SK-N-SH (cell line): Measurements from ENCODE around the gene ZBTB16. TPM values are rescaled to one million over a fixed set of nuclear protein-coding genes. Genes with fewer than 3 reads are reported as not detected.

ENCODE experiments used
- CTCF ChIA-PET: fragments of 300-600, 350-600 bp; formaldehyde crosslinking; extraction: SDS; loops from one replicate; lab custom pipeline; 2021; lab: Yijun Ruan, JAX
- POLR2A ChIA-PET: fragments of 350-600 bp; sonication (Branson Sonifier 250); formaldehyde crosslinking; extraction: SDS; loops from one replicate; lab custom pipeline; 2020; ENCODE audit warnings: antibody characterized with exemption, inconsistent platforms; lab: Yijun Ruan, JAX
- DNase-seq: peaks from one replicate; pipeline ENCODE4 v3.0.0; 2012
- H2AFZ ChIP-seq: fragments of 200-600 bp; sonication (generic); 2 replicates; pipeline ENCODE4 v1.8.1; 2016; ENCODE audit warnings: antibody characterized with exemption, mild to moderate bottlenecking, low read depth
- H3F3A ChIP-seq: fragments of 200-600 bp; sonication (generic); replicated peaks from 2 replicates; pipeline ENCODE3; 2016; ENCODE audit warnings: antibody characterized with exemption, mild to moderate bottlenecking; ENCODE audit not compliant: insufficient read depth
- H3K27ac ChIP-seq, 2 experiments: fragments of 200-500 bp in 1 of 2; fragments of 200-600 bp in 1 of 2; sonication (Bioruptor generic) in 1 of 2; sonication (generic), shearing (Covaris generic) in 1 of 2; 2 replicates each; pipeline versions ENCODE4 v1.5.1 to v1.6.1; 2014 to 2016; ENCODE audit warnings: low read depth in 2 of 2, inconsistent platforms in 1 of 2, low read length in 1 of 2, mild to moderate bottlenecking in 1 of 2, mixed read lengths in 1 of 2
- H3K27me3 ChIP-seq: fragments of 200-600 bp; sonication (generic), shearing (Covaris generic); 2 replicates; pipeline ENCODE4 v1.6.1; 2016; ENCODE audit warnings: mixed run types; ENCODE audit not compliant: insufficient read depth
- H3K36me3 ChIP-seq, 2 experiments: fragments of 200-500 bp in 1 of 2; fragments of 200-600 bp in 1 of 2; sonication (Bioruptor generic) in 1 of 2; sonication (generic) in 1 of 2; replicated peaks in 1 of 2; 2 replicates each; pipeline versions ENCODE3 to v1.5.1; 2014 to 2016; ENCODE audit warnings: low read length in 1 of 2, mild to moderate bottlenecking in 1 of 2; ENCODE audit not compliant: insufficient read depth in 2 of 2, control insufficient read depth in 1 of 2
- H3K4me1 ChIP-seq, 2 experiments: fragments of 200-500 bp in 1 of 2; fragments of 200-600 bp in 1 of 2; sonication (Bioruptor generic) in 1 of 2; sonication (generic), shearing (Covaris generic) in 1 of 2; 2 replicates each; pipeline versions ENCODE4 v1.5.1 to v1.6.1; 2014 to 2016; ENCODE audit warnings: low read depth in 1 of 2, low read length in 1 of 2, mixed run types in 1 of 2; ENCODE audit not compliant: insufficient read depth in 2 of 2, control insufficient read depth in 1 of 2
- H3K4me2 ChIP-seq: fragments of 200-600 bp; sonication (generic), shearing (Covaris generic); 2 replicates; pipeline ENCODE4 v1.6.1; 2017; ENCODE audit warnings: mixed run types
- H3K4me3 ChIP-seq, 2 experiments: fragments of 200-500 bp in 1 of 2; fragments of 200-600 bp in 1 of 2; sonication (Bioruptor generic) in 1 of 2; sonication (generic), shearing (Covaris generic) in 1 of 2; 2 replicates each; pipeline versions ENCODE4 v1.5.1 to v1.8.1; 2014 to 2016; ENCODE audit warnings: low read depth in 2 of 2, inconsistent platforms in 1 of 2, low read length in 1 of 2, mild to moderate bottlenecking in 1 of 2, mixed read lengths in 1 of 2, moderate library complexity in 1 of 2
- H3K79me2 ChIP-seq: fragments of 200-600 bp; sonication (generic); 2 replicates; pipeline ENCODE4 v1.8.1; 2017; ENCODE audit warnings: mild to moderate bottlenecking; ENCODE audit not compliant: insufficient read depth
- H3K9ac ChIP-seq: fragments of 200-600 bp; sonication (generic); 2 replicates; pipeline ENCODE4 v1.6.1; 2017; ENCODE audit warnings: mixed run types
- H3K9me2 ChIP-seq: fragments of 200-600 bp; sonication (generic); 2 replicates; pipeline ENCODE4 v1.6.1; 2017; ENCODE audit warnings: mixed run types
- H3K9me3 ChIP-seq: fragments of 200-600 bp; sonication (generic); 2 replicates; pipeline ENCODE4 v1.6.1; 2017; ENCODE audit warnings: mixed run types, mild to moderate bottlenecking, moderate library complexity
- H4K20me1 ChIP-seq: fragments of 200-600 bp; sonication (generic); 2 replicates; pipeline ENCODE4 v1.6.1; 2017; ENCODE audit warnings: mild to moderate bottlenecking, mixed run types; ENCODE audit not compliant: insufficient read depth
- CHD2 ChIP-seq: fragments of 150-350 bp; IDR thresholded peaks from 2 replicates; pipeline ENCODE4 v1.6.1; 2018; ENCODE audit warnings: low read length; ENCODE audit not compliant: partially characterized antibody
- EP300 ChIP-seq, 2 experiments: IDR thresholded peaks; 2 replicates each; pipeline versions ENCODE4 v1.4.0 to v1.6.1; 2012; ENCODE audit warnings: borderline replicate concordance in 1 of 2, low read depth in 1 of 2, low read length in 1 of 2
- IRF3 ChIP-seq: fragments of 150-350 bp; IDR thresholded peaks from 2 replicates; pipeline ENCODE4 v1.6.1; 2016; ENCODE audit warnings: mild to moderate bottlenecking, low read depth, low read length
- NFIC ChIP-seq: IDR thresholded peaks from 2 replicates; pipeline ENCODE4 v1.4.0; 2012; ENCODE audit warnings: borderline replicate concordance
- NRF1 ChIP-seq: IDR thresholded peaks from 2 replicates; pipeline ENCODE4 v1.6.1; 2012; ENCODE audit warnings: low read depth, mild to moderate bottlenecking, low read length
- POLR2AphosphoS5 ChIP-seq: IDR thresholded peaks from 2 replicates; pipeline ENCODE4 v1.6.1; 2012; ENCODE audit warnings: low read depth, low read length
- REST ChIP-seq: IDR thresholded peaks from 2 replicates; pipeline ENCODE4 v1.6.1; 2012; ENCODE audit warnings: mild to moderate bottlenecking, low read depth, low read length, moderate library complexity
- TAF1 ChIP-seq: IDR thresholded peaks from 2 replicates; pipeline ENCODE4 v1.6.1; 2012; ENCODE audit warnings: low read depth, mild to moderate bottlenecking, low read length, moderate library complexity, borderline replicate concordance
- TCF12 ChIP-seq: IDR thresholded peaks from 2 replicates; pipeline ENCODE4 v1.4.0; 2012
- USF1 ChIP-seq: IDR thresholded peaks from 2 replicates; pipeline ENCODE4 v1.4.0; 2012; ENCODE audit warnings: low read depth, borderline replicate concordance
- WGBS: methylation state at CpG from one replicate; pipeline ENCODE4 v1.1.6; 2017; ENCODE audit warnings: low lambda C conversion rate; 5-methylcytosine and 5-hydroxymethylcytosine counted together
- polyA plus RNA-seq, 3 experiments: library from polyadenylated mRNA; depleted of rRNA; stranded (reverse); fragments of >200 nt; gene quantifications; 2 replicates each; pipeline ENCODE4 v1.2.3, GENCODE V29; 2012

ZBTB16 gene
- polyA plus RNA-seq, 1 of the 3 experiments (the other 2 are of a cell fraction): not detected

- TF ChIP-seq EP300 (IDR thresholded peaks at IDR 0.05; ENCODE audit: borderline replicate concordance in 1 of 2, low read depth in 1 of 2, low read length in 1 of 2) (no peak), CHD2 (no peak), POLR2AphosphoS5 (no peak), NFIC (no peak), REST (no peak), TCF12 (no peak), TAF1 (no peak)
- TF ChIP-seq, all 33 proteins: peak for 0
Observed at GRCh38 chr11:114199051-114199450, 139.5 kb downstream of the ZBTB16 start (continued).

GRCh38 chr11:114200351-114201133, 141.0 kb downstream of the ZBTB16 start:
- H4K20me1 ChIP-seq: no peaks in the 10 kb centered on the region
- H3K9me3 ChIP-seq: no peaks in the 10 kb centered on the region
- no peak for TF ChIP-seq USF1
- no peak for TF ChIP-seq NRF1
- no peak for TF ChIP-seq EP300 (IDR thresholded peaks at IDR 0.05; ENCODE audit: borderline replicate concordance in 1 of 2, low read depth in 1 of 2, low read length in 1 of 2)
- TF ChIP-seq TCF12: no peak
- no peak for TF ChIP-seq IRF3
- H3K4me2 ChIP-seq: no peak overlapping the region
- no peaks in the 10 kb centered on the region for H3K4me1 ChIP-seq
- no peaks in the 10 kb centered on the region; the same call in 1 of the 2 replicates for H3K27me3 ChIP-seq
- no peak overlapping the region for H3K4me3 ChIP-seq
- H3K36me3 ChIP-seq: no peaks in the 10 kb centered on the region
- H3K9me2 ChIP-seq: no peaks in the 10 kb centered on the region
- H2AFZ ChIP-seq: no peak overlapping the region
- no peaks in the 10 kb centered on the region for H3K79me2 ChIP-seq
- H3F3A ChIP-seq: no peaks in the 10 kb centered on the region
- CTCF ChIA-PET: no interaction called here
- WGBS: 40% methylated on average over 9 of the region's 9 CpGs
- H3K27ac ChIP-seq: no peak overlapping the region
- no peak overlapping the region for H3K9ac ChIP-seq
- POLR2A ChIA-PET: no interaction called here
- no peak for DNase-seq
